ENCODE data around the gene NAP1L5. TPM values are rescaled to one million over a fixed set of nuclear protein-coding genes. Genes with fewer than 3 reads are reported as not detected.

Gene NAP1L5
- total RNA-seq, 2 experiments from 2014 or later, result 3.5 to 3.9 TPM

- no peaks in the 10 kb centered on the region for H3K9me3 Mint-ChIP-seq
- CTCF ChIA-PET, result interaction anchor here (1.0 to 1.6 kb wide), 2 partner anchors 14 to 195 kb away, joined by 3 to 7 read pairs; no protein-coding TSS in a partner anchor
- H3K27ac Mint-ChIP-seq, result no peak overlapping the region
- intact Hi-C loops (cut with micrococcal nuclease), result no loop called here
- no peak for DNase-seq
- no peaks in the 10 kb centered on the region for H3K36me3 Mint-ChIP-seq (ENCODE audit: low read depth)
- H3K4me1 Mint-ChIP-seq (ENCODE audit: low read depth), result peaks cover 20% of the 10 kb centered on the region
- H3K27me3 Mint-ChIP-seq (ENCODE audit: low read depth), result no peaks in the 10 kb centered on the region
- H3K4me3 Mint-ChIP-seq, result no peak overlapping the region
These were observed 36.8 kb upstream of the NAP1L5 start for GRCh38 chr4:88734403-88734949.

GRCh38 chr4:88732714-88733368, 35.2 kb upstream of the NAP1L5 start:
- CTCF ChIA-PET, result no interaction called here
- intact Hi-C loops (cut with micrococcal nuclease), result no loop called here
- Mint-ChIP-seq H3K36me3 (ENCODE audit: low read depth) (no peaks in the 10 kb centered on the region), H3K27ac (no peak overlapping the region), H3K4me3 (no peak overlapping the region), H3K27me3 (ENCODE audit: low read depth) (no peaks in the 10 kb centered on the region), H3K4me1 (ENCODE audit: low read depth) (peaks cover 8% of the 10 kb centered on the region), H3K9me3 (no peaks in the 10 kb centered on the region)
- no peak for DNase-seq

GRCh38 chr4:88731381-88731780, 33.8 kb upstream of the NAP1L5 start:
- CTCF ChIA-PET, result interaction anchor here (1.3 kb wide), 1 partner anchor 292 kb away, joined by 4 read pairs; no protein-coding TSS in a partner anchor
- Mint-ChIP-seq H3K27me3 (ENCODE audit: low read depth) (no peaks in the 10 kb centered on the region), H3K36me3 (ENCODE audit: low read depth) (no peaks in the 10 kb centered on the region), H3K27ac (no peak overlapping the region), H3K4me1 (ENCODE audit: low read depth) (no peaks in the 10 kb centered on the region), H3K4me3 (no peak overlapping the region), H3K9me3 (no peaks in the 10 kb centered on the region)
- no peak for DNase-seq
- intact Hi-C loops (cut with micrococcal nuclease), result no loop called here

GRCh38 chr4:88730811-88731210, 33.2 kb upstream of the NAP1L5 start:
- Mint-ChIP-seq H3K36me3 (ENCODE audit: low read depth) (peaks cover 1% of the 10 kb centered on the region), H3K27me3 (ENCODE audit: low read depth) (no peaks in the 10 kb centered on the region), H3K9me3 (no peaks in the 10 kb centered on the region), H3K4me3 (no peak overlapping the region), H3K4me1 (ENCODE audit: low read depth) (no peaks in the 10 kb centered on the region), H3K27ac (no peak overlapping the region)
- CTCF ChIA-PET, result interaction anchor here (1.0 to 1.3 kb wide), 2 partner anchors 191 to 293 kb away, joined by 3 to 4 read pairs; no protein-coding TSS in a partner anchor
- no peak for DNase-seq
- intact Hi-C loops (cut with micrococcal nuclease), result no loop called here

GRCh38 chr4:88729146-88729760, 31.6 kb upstream of the NAP1L5 start:
- CTCF ChIA-PET, result interaction anchor here (1.2 kb wide), 1 partner anchor 190 kb away, joined by 5 read pairs; no protein-coding TSS in a partner anchor
- peaks cover 1% of the 10 kb centered on the region for H3K36me3 Mint-ChIP-seq (ENCODE audit: low read depth)
- peak; percentile 10 for DNase-seq
- H3K4me1 Mint-ChIP-seq (ENCODE audit: low read depth), result no peaks in the 10 kb centered on the region
- H3K9me3 Mint-ChIP-seq, result no peaks in the 10 kb centered on the region
- no peaks in the 10 kb centered on the region for H3K27me3 Mint-ChIP-seq (ENCODE audit: low read depth)
- no peak overlapping the region for H3K27ac Mint-ChIP-seq
- H3K4me3 Mint-ChIP-seq, result no peak overlapping the region
- intact Hi-C loops (cut with micrococcal nuclease), result no loop called here

GRCh38 chr4:88728146-88728545, 30.5 kb upstream of the NAP1L5 start:
- Mint-ChIP-seq H3K27ac (no peak overlapping the region), H3K4me1 (ENCODE audit: low read depth) (no peaks in the 10 kb centered on the region), H3K4me3 (no peak overlapping the region), H3K9me3 (no peaks in the 10 kb centered on the region), H3K27me3 (ENCODE audit: low read depth) (no peaks in the 10 kb centered on the region), H3K36me3 (ENCODE audit: low read depth) (peaks cover 1% of the 10 kb centered on the region)
- no peak for DNase-seq
- CTCF ChIA-PET, result interaction anchor here (1.2 kb wide), 1 partner anchor 189 kb away, joined by 5 read pairs; no protein-coding TSS in a partner anchor
- intact Hi-C loops (cut with micrococcal nuclease), result no loop called here

GRCh38 chr4:88725986-88726385, 28.4 kb upstream of the NAP1L5 start:
- Mint-ChIP-seq H3K36me3 (ENCODE audit: low read depth) (peaks cover 5% of the 10 kb centered on the region), H3K9me3 (no peaks in the 10 kb centered on the region), H3K27ac (no peak overlapping the region), H3K27me3 (ENCODE audit: low read depth) (no peaks in the 10 kb centered on the region), H3K4me1 (ENCODE audit: low read depth) (no peaks in the 10 kb centered on the region), H3K4me3 (no peak overlapping the region)
- DNase-seq, result no peak
- intact Hi-C loops (cut with micrococcal nuclease), result no loop called here
- CTCF ChIA-PET, result interaction anchor here (1.6 kb wide), 1 partner anchor 186 kb away, joined by 6 read pairs; no protein-coding TSS in a partner anchor

- CTCF ChIA-PET, result interaction anchor here (0.8 to 1.6 kb wide), 2 partner anchors 11 to 186 kb away, joined by 3 to 6 read pairs; no protein-coding TSS in a partner anchor
- no peak overlapping the region for H3K27ac Mint-ChIP-seq
These were observed 27.5 kb upstream of the NAP1L5 start for GRCh38 chr4:88725143-88725542.

GRCh38 chr4:88724406-88724805, 26.8 kb upstream of the NAP1L5 start:
- Mint-ChIP-seq H3K27ac (no peak overlapping the region), H3K9me3 (no peaks in the 10 kb centered on the region), H3K36me3 (ENCODE audit: low read depth) (peaks cover 5% of the 10 kb centered on the region), H3K4me1 (ENCODE audit: low read depth) (no peaks in the 10 kb centered on the region), H3K27me3 (ENCODE audit: low read depth) (no peaks in the 10 kb centered on the region), H3K4me3 (no peak overlapping the region)
- CTCF ChIA-PET, result interaction anchor here (1.6 kb wide), 1 partner anchor 185 kb away, joined by 6 read pairs; no protein-coding TSS in a partner anchor
- DNase-seq, result no peak
- intact Hi-C loops (cut with micrococcal nuclease), result no loop called here

More at GRCh38 chr4:88725143-88725542, 27.5 kb upstream of the NAP1L5 start:
- no peak overlapping the region for H3K4me3 Mint-ChIP-seq
- intact Hi-C loops (cut with micrococcal nuclease), result no loop called here
- no peaks in the 10 kb centered on the region for H3K9me3 Mint-ChIP-seq
- no peaks in the 10 kb centered on the region for H3K4me1 Mint-ChIP-seq (ENCODE audit: low read depth)
- H3K27me3 Mint-ChIP-seq (ENCODE audit: low read depth), result no peaks in the 10 kb centered on the region
- H3K36me3 Mint-ChIP-seq (ENCODE audit: low read depth), result peaks cover 5% of the 10 kb centered on the region
- DNase-seq, result no peak

- no peak for DNase-seq
- H3K36me3 Mint-ChIP-seq (ENCODE audit: low read depth), result peaks cover 16% of the 10 kb centered on the region
- no peaks in the 10 kb centered on the region for H3K27me3 Mint-ChIP-seq (ENCODE audit: low read depth)
- no peaks in the 10 kb centered on the region for H3K4me1 Mint-ChIP-seq (ENCODE audit: low read depth)
- CTCF ChIA-PET, result no interaction called here
- H3K9me3 Mint-ChIP-seq, result no peaks in the 10 kb centered on the region
- intact Hi-C loops (cut with micrococcal nuclease), result no loop called here
- no peak overlapping the region for H3K4me3 Mint-ChIP-seq
- H3K27ac Mint-ChIP-seq, result no peak overlapping the region
These were observed 25.2 kb upstream of the NAP1L5 start for GRCh38 chr4:88722828-88723227.

GRCh38 chr4:88722276-88722780, 24.7 kb upstream of the NAP1L5 start:
- DNase-seq, result no peak
- H3K27me3 Mint-ChIP-seq (ENCODE audit: low read depth), result no peaks in the 10 kb centered on the region
- CTCF ChIA-PET, result no interaction called here
- intact Hi-C loops (cut with micrococcal nuclease), result no loop called here
- peaks cover 4% of the 10 kb centered on the region for H3K9me3 Mint-ChIP-seq
- no peaks in the 10 kb centered on the region for H3K4me1 Mint-ChIP-seq (ENCODE audit: low read depth)
- H3K27ac Mint-ChIP-seq, result no peak overlapping the region
- H3K4me3 Mint-ChIP-seq, result no peak overlapping the region
- H3K36me3 Mint-ChIP-seq (ENCODE audit: low read depth), result peaks cover 21% of the 10 kb centered on the region
